HEK293 (cell line): ENCODE measurements around the gene HMGA1.

Experiments
- GLI2 ChIP-seq: fragments of 450-650 bp; formaldehyde crosslinking; IDR thresholded peaks from 2 replicates; pipeline ENCODE4; 2017; ENCODE audit warnings: missing biosample characterization, missing genetic modification characterization, low read depth, borderline replicate concordance
- SETDB1 ChIP-seq: IDR thresholded peaks from one replicate; pipeline ENCODE4 v1.6.1; 2017; ENCODE audit warnings: mild to moderate bottlenecking, low read length, moderate library complexity, mixed read lengths; ENCODE audit not compliant: insufficient read length
- TF ChIP-seq, protein P1 (sequence below): fragments of 450-650 bp; formaldehyde crosslinking; IDR thresholded peaks from 2 replicates; pipeline ENCODE4 v1.5.1; 2016; ENCODE audit warnings: missing biosample characterization, missing genetic modification characterization

DNA sequence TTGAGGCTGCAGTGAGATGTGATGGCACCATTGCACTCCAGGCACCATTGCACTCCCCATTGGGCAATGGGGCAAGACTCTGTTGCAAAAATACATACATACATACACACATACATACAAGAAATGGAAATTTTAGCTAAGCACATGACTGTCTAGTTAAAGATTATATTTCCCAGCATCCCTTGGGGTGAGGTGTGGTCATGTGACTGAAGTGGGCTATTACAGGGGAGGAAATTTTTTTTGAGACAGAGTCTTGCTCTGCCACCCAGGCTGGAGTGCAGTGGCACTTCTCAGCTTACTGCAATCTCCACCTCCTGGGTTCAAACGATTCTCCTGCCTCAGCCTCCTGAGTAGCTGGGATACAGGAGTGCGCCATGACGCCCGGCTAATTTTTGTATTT is 32.0 kb upstream of the HMGA1 start:
- TF ChIP-seq GLI2 (tag by site-specific recombination), result no peak
- TF ChIP-seq, protein P1, sequence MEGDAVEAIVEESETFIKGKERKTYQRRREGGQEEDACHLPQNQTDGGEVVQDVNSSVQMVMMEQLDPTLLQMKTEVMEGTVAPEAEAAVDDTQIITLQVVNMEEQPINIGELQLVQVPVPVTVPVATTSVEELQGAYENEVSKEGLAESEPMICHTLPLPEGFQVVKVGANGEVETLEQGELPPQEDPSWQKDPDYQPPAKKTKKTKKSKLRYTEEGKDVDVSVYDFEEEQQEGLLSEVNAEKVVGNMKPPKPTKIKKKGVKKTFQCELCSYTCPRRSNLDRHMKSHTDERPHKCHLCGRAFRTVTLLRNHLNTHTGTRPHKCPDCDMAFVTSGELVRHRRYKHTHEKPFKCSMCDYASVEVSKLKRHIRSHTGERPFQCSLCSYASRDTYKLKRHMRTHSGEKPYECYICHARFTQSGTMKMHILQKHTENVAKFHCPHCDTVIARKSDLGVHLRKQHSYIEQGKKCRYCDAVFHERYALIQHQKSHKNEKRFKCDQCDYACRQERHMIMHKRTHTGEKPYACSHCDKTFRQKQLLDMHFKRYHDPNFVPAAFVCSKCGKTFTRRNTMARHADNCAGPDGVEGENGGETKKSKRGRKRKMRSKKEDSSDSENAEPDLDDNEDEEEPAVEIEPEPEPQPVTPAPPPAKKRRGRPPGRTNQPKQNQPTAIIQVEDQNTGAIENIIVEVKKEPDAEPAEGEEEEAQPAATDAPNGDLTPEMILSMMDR (tag by site-specific recombination), result no peak
- TF ChIP-seq SETDB1, result no peak
